ENCODE results near the gene ODAD4. TPM values are rescaled to one million over a fixed set of nuclear protein-coding genes. Genes with fewer than 3 reads are reported as not detected.

Gene ODAD4
- total and polyA plus RNA-seq, 2 of the 4 experiments (the other 2 are of a cell fraction): 0.38 to 0.54 TPM

- Histone ChIP-seq H3K18ac (ENCODE audit: low read depth, low read length) (peak overlapping the region; percentile 53), H2BK5ac (ENCODE audit: low read depth, low read length, poor library complexity, severe bottlenecking) (peak overlapping the region; percentile 78), H4K8ac (ENCODE audit: low read depth in 2 of 2, low read length in 2 of 2) (peak overlapping the region; percentile 36 to 38; a peak in 2 of 4 replicates), H3K9me3 (ENCODE audit: control insufficient read depth, insufficient read depth, low read length) (no peaks in the 10 kb centered on the region), H2BK15ac (ENCODE audit: low read depth, low read length) (peak overlapping the region; percentile 37; the same call in 2 of the 3 replicates), H3K27me3 (ENCODE audit: control insufficient read depth, insufficient read depth, low read length) (no peaks in the 10 kb centered on the region), H3K9ac (ENCODE audit: low read depth, low read length) (peak overlapping the region; percentile 2; the same call in 1 of the 2 replicates), H2AK9ac (replicated peaks; ENCODE audit: low read depth, low read length, poor library complexity) (peak overlapping the region; percentile 91), H3K4ac (ENCODE audit: low read depth, low read length) (peak overlapping the region; percentile 93), H3K79me1 (ENCODE audit: low read depth in 1 of 2, low read length in 2 of 2) (peaks cover 61 to 87% of the 10 kb centered on the region in 2 experiments), H3K36me3 (ENCODE audit: control insufficient read depth, insufficient read depth, low read length) (peaks cover 78% of the 10 kb centered on the region), H3K56ac (ENCODE audit: extremely low read depth, insufficient read depth, low read length) (peak overlapping the region; percentile 29; the same call in 1 of the 2 replicates), H3K9me1 (ENCODE audit: insufficient read depth, low read length) (peaks cover 41% of the 10 kb centered on the region), H2BK20ac (ENCODE audit: low read depth, low read length) (peak overlapping the region; percentile 27; the same call in 1 of the 2 replicates), H2AK5ac (ENCODE audit: low read depth, low read length) (peak overlapping the region; percentile 99), H2AFZ (replicated peaks; ENCODE audit: low read length, poor library complexity) (peak overlapping the region; percentile 73), H3K23ac (ENCODE audit: low read depth, low read length) (peak overlapping the region; percentile 89), H4K5ac (ENCODE audit: low read depth, low read length) (peak overlapping the region; percentile 65), H4K91ac (ENCODE audit: insufficient read depth, low read depth, low read length) (peak overlapping the region; percentile 73), H2BK120ac (ENCODE audit: low read depth, low read length) (peak overlapping the region; percentile 31; the same call in 1 of the 2 replicates), H3K4me2 (ENCODE audit: low read depth, low read length) (peak overlapping the region; percentile 29), H3K4me1 (ENCODE audit: control insufficient read depth, insufficient read depth, low read length) (peaks cover 33% of the 10 kb centered on the region), H3K27ac (ENCODE audit: insufficient read depth, low read length) (peak overlapping the region; percentile 50), H3K14ac (replicated peaks; ENCODE audit: low read depth, low read length) (peak overlapping the region; percentile 68), H4K20me1 (ENCODE audit: insufficient read depth, low read length) (peaks cover 39% of the 10 kb centered on the region), H3K4me3 (ENCODE audit: insufficient read depth, low read depth, low read length) (no peak overlapping the region)
- peak; percentile 35 for DNase-seq
- intact Hi-C loops (cut with micrococcal nuclease) (no loop called here), in situ Hi-C loops (cut with MboI; ENCODE audit: low sequenced_read_pairs) (no loop called here), dilution Hi-C loops (cut with HindIII; ENCODE audit: low sequenced_read_pairs, unreplicated experiment) (no loop called here)
- CTCF ChIA-PET: no interaction called here
- POLR2A ChIA-PET (ENCODE audit: unreplicated experiment): no interaction called here
- 88% methylated on average over 3 of the region's 15 CpGs; no CpG with 5 or more reads in 1 of the 2 experiments for WGBS, 2 experiments (ENCODE audit: extremely low coverage in 2 of 2, insufficient read length in 1 of 2)
- no TSS peak for BruUV-seq (replicated peaks)
- ATAC-seq (ENCODE audit: low read depth): no peak
- TF ChIP-seq MAZ (IDR thresholded peaks at IDR 0.05; ENCODE audit: borderline replicate concordance, low read depth, low read length): no peak
- TF ChIP-seq ELK1 (IDR thresholded peaks at IDR 0.05; ENCODE audit: borderline replicate concordance, low read depth, low read length): no peak
- TF ChIP-seq MAFK (IDR thresholded peaks at IDR 0.05; ENCODE audit: low read depth, low read length): no peak
- no peak for TF ChIP-seq FOS (IDR thresholded peaks at IDR 0.05; ENCODE audit: low read depth, low read length)
- TF ChIP-seq USF2 (IDR thresholded peaks at IDR 0.05; ENCODE audit: low read depth, low read length): no peak
- TF ChIP-seq BHLHE40 (IDR thresholded peaks at IDR 0.05; ENCODE audit: low read depth, low read length): no peak
- TF ChIP-seq CTCF (conservative IDR thresholded peaks at IDR 0.05; ENCODE audit: low read depth, low read length): no peak
- TF ChIP-seq POLR2A (IDR thresholded peaks at IDR 0.05; ENCODE audit: low read depth, low read length): no peak
- TF ChIP-seq NFE2L2 (IDR thresholded peaks at IDR 0.05; ENCODE audit: low read depth, low read length): no peak
- no peak for TF ChIP-seq RAD21 (IDR thresholded peaks at IDR 0.05; ENCODE audit: low read length)
- no peak for TF ChIP-seq RCOR1 (IDR thresholded peaks at IDR 0.05; ENCODE audit: insufficient replicate concordance, low read length)
- TF ChIP-seq MXI1 (IDR thresholded peaks at IDR 0.05; ENCODE audit: borderline replicate concordance, low read depth, low read length): no peak
- no peak for TF ChIP-seq CEBPB (IDR thresholded peaks at IDR 0.05; ENCODE audit: low read depth, low read length)
- no peak for TF ChIP-seq RFX5 (IDR thresholded peaks at IDR 0.05; ENCODE audit: low read depth, low read length)
- no peak for TF ChIP-seq CHD1 (IDR thresholded peaks at IDR 0.05; ENCODE audit: low read depth, low read length)
These were observed 23.8 kb upstream of the ODAD4 start for GRCh38 chr17:41906465-41907184.
